ENCODE measurements around the gene FARS2.

The FARS2 gene

GRCh38 chr6:5325173-5325572, 63.9 kb downstream of the FARS2 start:
- DNase-seq (ENCODE audit: low read depth in 2 of 2), result no peak

GRCh38 chr6:5326022-5326641, 64.8 kb downstream of the FARS2 start:
- DNase-seq (ENCODE audit: low read depth in 2 of 2), result no peak

- DNase-seq (ENCODE audit: low read depth in 2 of 2), result no peak
Measured at GRCh38 chr6:5328800-5329199, 67.5 kb downstream of the FARS2 start.

- no peak for DNase-seq (ENCODE audit: low read depth in 2 of 2)
Measured at GRCh38 chr6:5331845-5332442, 70.6 kb downstream of the FARS2 start.

GRCh38 chr6:5333658-5334057, 72.3 kb downstream of the FARS2 start:
- DNase-seq (ENCODE audit: low read depth in 2 of 2), result no peak

- DNase-seq (ENCODE audit: low read depth in 2 of 2), result no peak
Measured at GRCh38 chr6:5334341-5334740, 73.0 kb downstream of the FARS2 start.

- DNase-seq (ENCODE audit: low read depth in 2 of 2), result no peak
Measured at GRCh38 chr6:5335020-5335419, 73.7 kb downstream of the FARS2 start.

- DNase-seq (ENCODE audit: low read depth in 2 of 2), result no peak
Measured at GRCh38 chr6:5337573-5337972, 76.3 kb downstream of the FARS2 start.

GRCh38 chr6:5338177-5338960, 77.1 kb downstream of the FARS2 start:
- DNase-seq (ENCODE audit: low read depth in 2 of 2), result no peak

GRCh38 chr6:5339786-5340185, 78.5 kb downstream of the FARS2 start:
- DNase-seq (ENCODE audit: low read depth in 2 of 2), result no peak

- no peak for DNase-seq (ENCODE audit: low read depth in 2 of 2)
Measured at GRCh38 chr6:5341845-5342244, 80.5 kb downstream of the FARS2 start.

- DNase-seq (ENCODE audit: low read depth in 2 of 2), result no peak
Measured at GRCh38 chr6:5343998-5344397, 82.7 kb downstream of the FARS2 start.

GRCh38 chr6:5345324-5345723, 84.0 kb downstream of the FARS2 start:
- DNase-seq (ENCODE audit: low read depth in 2 of 2), result no peak

- DNase-seq (ENCODE audit: low read depth in 2 of 2), result no peak
Measured at GRCh38 chr6:5351552-5352210, 90.4 kb downstream of the FARS2 start.

GRCh38 chr6:5353971-5354370, 92.7 kb downstream of the FARS2 start:
- no peak for DNase-seq (ENCODE audit: low read depth in 2 of 2)

- no peak for DNase-seq (ENCODE audit: low read depth in 2 of 2)
Measured at GRCh38 chr6:5357486-5357885, 96.2 kb downstream of the FARS2 start.

- DNase-seq (ENCODE audit: low read depth in 2 of 2), result no peak
Measured at GRCh38 chr6:5359417-5359816, 98.1 kb downstream of the FARS2 start.

GRCh38 chr6:5361396-5361795, 100.1 kb downstream of the FARS2 start:
- DNase-seq (ENCODE audit: low read depth in 2 of 2), result no peak

GRCh38 chr6:5365436-5366195, 104.3 kb downstream of the FARS2 start:
- no peak for DNase-seq (ENCODE audit: low read depth in 2 of 2)

GRCh38 chr6:5366941-5367340, 105.6 kb downstream of the FARS2 start:
- no peak for DNase-seq (ENCODE audit: low read depth in 2 of 2)

- no peak for DNase-seq (ENCODE audit: low read depth in 2 of 2)
Measured at GRCh38 chr6:5367510-5367909, 106.2 kb downstream of the FARS2 start.

GRCh38 chr6:5373430-5373829, 112.1 kb downstream of the FARS2 start:
- DNase-seq (ENCODE audit: low read depth in 2 of 2), result no peak
